Stimulated activated CD4-positive, alpha-beta T cell treated with anti-CD3 and anti-CD28 coated beads, Interleukin-12 subunit alpha, Interleukin-12 subunit beta, amount 100 ng/mL, for 48 hours (primary cell): ENCODE results near the gene REXO5.
A peak's percentile ranks its signal among the peaks of the same experiment; 100 is the strongest.
"Not testable (repeated sequence)": the region's sequence is repeated elsewhere in the genome, so short reads cannot be mapped to it uniquely, and the experiment has no call there.

Experiments used
- DNase-seq, 3 donors: peaks; one replicate each; pipeline ENCODE4 v3.0.0-alpha.2; 2020; ENCODE audit warnings: low read depth in 2 of 3, low spot score in 1 of 3

Gene REXO5

GRCh38 chr16:20806168-20807050 is at the start of gene REXO5, which contains the start of gene ERI2:
Gene REXO5, plus strand, starts transcription at chr16:20806527. Its CDS starts 427 bp downstream, at chr16:20806954.
Gene ERI2, minus strand, starts transcription at chr16:20806472. Its CDS starts 42 bp downstream, at chr16:20806430.
- peak; percentile 65 to 81 (median 71) for DNase-seq

- no peak for DNase-seq
Measured at GRCh38 chr16:20760346-20760745, 46.0 kb upstream of the REXO5 start.

- DNase-seq = no peak
Measured at GRCh38 chr16:20761175-20761574, 45.2 kb upstream of the REXO5 start.

- DNase-seq = no peak
Measured at GRCh38 chr16:20762404-20763123, 43.8 kb upstream of the REXO5 start.

- DNase-seq = peak; percentile 38 to 72 (median 45)
Measured at GRCh38 chr16:20763461-20764232, 42.7 kb upstream of the REXO5 start, which contains the start of gene ACSM3. Gene ACSM3, plus strand, starts transcription at chr16:20764014. Its CDS starts 6,021 bp downstream, at chr16:20770035.

GRCh38 chr16:20764448-20764847 is 41.9 kb upstream of the REXO5 start:
- DNase-seq = not testable (repeated sequence)

- no peak for DNase-seq
Measured at GRCh38 chr16:20765732-20766131, 40.6 kb upstream of the REXO5 start.

GRCh38 chr16:20766294-20766693 is 40.0 kb upstream of the REXO5 start:
- DNase-seq = no peak

- no peak for DNase-seq
Measured at GRCh38 chr16:20767577-20767976, 38.8 kb upstream of the REXO5 start.

GRCh38 chr16:20768121-20768520 is 38.2 kb upstream of the REXO5 start:
- no peak for DNase-seq

GRCh38 chr16:20768818-20769217 is 37.5 kb upstream of the REXO5 start:
- DNase-seq = no peak

GRCh38 chr16:20773679-20774078 is 32.6 kb upstream of the REXO5 start:
- no peak for DNase-seq

- DNase-seq = peak; percentile 48 to 55 (median 53)
Measured at GRCh38 chr16:20774703-20775362, 31.5 kb upstream of the REXO5 start.

- no peak for DNase-seq
Measured at GRCh38 chr16:20781697-20782096, 24.6 kb upstream of the REXO5 start.

- no peak for DNase-seq
Measured at GRCh38 chr16:20782470-20782869, 23.9 kb upstream of the REXO5 start.

GRCh38 chr16:20784204-20784603 is 22.1 kb upstream of the REXO5 start:
- no peak for DNase-seq

GRCh38 chr16:20789130-20789529 is 17.2 kb upstream of the REXO5 start:
- no peak for DNase-seq

- no peak for DNase-seq
Measured at GRCh38 chr16:20791923-20792612, 14.3 kb upstream of the REXO5 start.

- no peak for DNase-seq
Measured at GRCh38 chr16:20798364-20798763, 8.0 kb upstream of the REXO5 start.

- no peak for DNase-seq
Measured at GRCh38 chr16:20799599-20799998, 6.7 kb upstream of the REXO5 start.
